A549 (cell line): ENCODE results near the gene FHIT. TPM values are rescaled to one million over a fixed set of nuclear protein-coding genes. Genes with fewer than 3 reads are reported as not detected.
"Not testable (repeated sequence)": the region's sequence is repeated elsewhere in the genome, so short reads cannot be mapped to it uniquely, and the experiment has no call there.

ENCODE experiments used
- ATAC-seq, 2 experiments: fragments of 200-7000 bp in 1 of 2; fragments of >200 bp in 1 of 2; cut with Nextera tagmentation in 1 of 2; cut with Tn5 transposase in 1 of 2; 3 replicates each; pipeline versions ENCODE4 v1.8.0 to v1.9.1; 2018 to 2020; ENCODE audit warnings: mild to moderate bottlenecking in 1 of 2, moderate library complexity in 1 of 2
- CTCF ChIA-PET: fragments of 300-600 bp; sonication (Branson Sonifier 250); formaldehyde crosslinking; extraction: SDS; loops from one replicate; lab custom pipeline; 2021; ENCODE audit warnings: antibody characterized with exemption, inconsistent platforms; lab: Yijun Ruan, JAX
- POLR2A ChIA-PET: fragments of 350-600 bp; formaldehyde crosslinking; extraction: SDS; loops from one replicate; lab custom pipeline; 2021; ENCODE audit warnings: antibody characterized with exemption, inconsistent platforms; lab: Yijun Ruan, JAX
- DNase-seq, 2 experiments: peaks; one replicate each; pipeline versions ENCODE4 v3.0.0 to v3.0.0-alpha.2; 2011 to 2016; ENCODE audit warnings: low read depth in 1 of 2, low spot score in 1 of 2
- FAIRE-seq: peaks from 2 replicates; lab custom pipeline; 2011; peaks lifted over from hg19 to GRCh38; lab: Jason Lieb, UNC
- H3K27ac ChIP-seq, 2 experiments: fragments of >200 bp; sonication (Bioruptor Twin); formaldehyde crosslinking; 3 replicates each; pipeline ENCODE4 v1.5.1; 2016 to 2017
- H3K4me1 ChIP-seq: fragments of >200 bp; sonication (Bioruptor Twin); formaldehyde crosslinking; 3 replicates; pipeline ENCODE4 v1.6.1; 2016
- H3K4me2 ChIP-seq: fragments of >200 bp; sonication (Bioruptor Twin); formaldehyde crosslinking; 3 replicates; pipeline ENCODE4 v1.6.1; 2016
- H3K4me3 ChIP-seq: fragments of >200 bp; sonication (Bioruptor Twin); formaldehyde crosslinking; 3 replicates; pipeline ENCODE4 v1.5.1; 2016
- H3K9me3 ChIP-seq: fragments of >200 bp; sonication (Bioruptor Twin); formaldehyde crosslinking; 3 replicates; pipeline ENCODE4 v1.6.1; 2016
- CBX8 ChIP-seq: fragments of 200-600 bp; sonication (generic); IDR thresholded peaks from 2 replicates; pipeline ENCODE4 v1.6.1; 2016
- CHD4 ChIP-seq: fragments of 200-600 bp; sonication (generic); IDR thresholded peaks from 2 replicates; pipeline ENCODE4 v1.6.1; 2016; ENCODE audit warnings: antibody characterized with exemption, mild to moderate bottlenecking, borderline replicate concordance
- CTCF ChIP-seq: fragments of >200 bp; sonication (Bioruptor Twin); formaldehyde crosslinking; IDR thresholded peaks from 3 replicates; pipeline ENCODE4 v1.5.1; 2016
- EP300 ChIP-seq, 2 experiments: fragments of >200 bp; sonication (Bioruptor Twin); formaldehyde crosslinking; IDR thresholded peaks; 2 replicates in 1 of 2; 3 replicates in 1 of 2; pipeline ENCODE4 v1.6.1; 2016 to 2017
- FOSB ChIP-seq: fragments of 250-450 bp; sonication (Bioruptor Pico); IDR thresholded peaks from 2 replicates; pipeline ENCODE4 v1.5.0; 2020; ENCODE audit warnings: mild to moderate bottlenecking, moderate library complexity
- HEYL ChIP-seq: fragments of 250-450 bp; sonication (Bioruptor Pico); IDR thresholded peaks from 2 replicates; pipeline ENCODE4 v1.8.0; 2021; ENCODE audit warnings: mild to moderate bottlenecking, moderate library complexity
- HOXA7 ChIP-seq: fragments of 250-450 bp; sonication (Bioruptor Pico); IDR thresholded peaks from 2 replicates; pipeline ENCODE4 v1.5.0; 2020; ENCODE audit warnings: mild to moderate bottlenecking, moderate library complexity
- HOXB13 ChIP-seq: fragments of 250-450 bp; sonication (Bioruptor Pico); IDR thresholded peaks from 2 replicates; pipeline ENCODE4 v1.5.0; 2020; ENCODE audit warnings: low read depth, mild to moderate bottlenecking, moderate library complexity
- HOXB5 ChIP-seq: fragments of 250-450 bp; sonication (Bioruptor Pico); IDR thresholded peaks from 2 replicates; pipeline ENCODE4 v1.5.0; 2020; ENCODE audit warnings: mild to moderate bottlenecking, moderate library complexity
- KDM1A ChIP-seq: fragments of 200-600 bp; sonication (generic); IDR thresholded peaks from 2 replicates; pipeline ENCODE4 v1.6.1; 2016; ENCODE audit warnings: low read depth, mild to moderate bottlenecking
- MAFK ChIP-seq: fragments of 450-650 bp; IDR thresholded peaks from 2 replicates; pipeline ENCODE4 v1.6.1; 2014; ENCODE audit not compliant: partially characterized antibody
- MAZ ChIP-seq: fragments of 150-350 bp; IDR thresholded peaks from 2 replicates; pipeline ENCODE4 v1.6.1; 2014; ENCODE audit warnings: antibody characterized with exemption, low read depth, low read length, borderline replicate concordance
- NFE2L2 ChIP-seq: fragments of 150-350 bp; conservative IDR thresholded peaks from 2 replicates; pipeline ENCODE4 v1.6.1; 2014; ENCODE audit warnings: low read length
- NPAS2 ChIP-seq: fragments of 250-450 bp; sonication (Bioruptor Pico); IDR thresholded peaks from 2 replicates; pipeline ENCODE4 v1.8.0; 2022; ENCODE audit warnings: mild to moderate bottlenecking, moderate library complexity, borderline replicate concordance
- PHF8 ChIP-seq: fragments of 200-600 bp; sonication (generic); IDR thresholded peaks from 2 replicates; pipeline ENCODE4 v1.6.1; 2016; ENCODE audit warnings: low read depth, mild to moderate bottlenecking, antibody characterized with exemption, moderate library complexity, borderline replicate concordance
- POLR2AphosphoS2 ChIP-seq: conservative IDR thresholded peaks from 2 replicates; pipeline ENCODE4 v1.6.1; 2012; ENCODE audit warnings: low read length, improper control_type of control experiment, inconsistent platforms
- RAD21 ChIP-seq, 2 experiments: fragments of >200 bp in 1 of 2; sonication (Bioruptor Twin) in 1 of 2; formaldehyde crosslinking in 1 of 2; IDR thresholded peaks in 1 of 2; conservative IDR thresholded peaks in 1 of 2; 2 replicates in 1 of 2; 3 replicates in 1 of 2; pipeline ENCODE4 v1.6.1; 2012 to 2018; ENCODE audit warnings: inconsistent platforms in 1 of 2
- RCOR1 ChIP-seq: fragments of 150-350 bp; IDR thresholded peaks from 2 replicates; pipeline ENCODE4 v1.6.1; 2014; ENCODE audit warnings: antibody characterized with exemption, low read length, low read depth
- REST ChIP-seq: fragments of 200-600 bp; sonication (generic); IDR thresholded peaks from 2 replicates; pipeline ENCODE4 v1.6.1; 2016; ENCODE audit warnings: antibody characterized with exemption, mild to moderate bottlenecking, moderate library complexity
- RFX5 ChIP-seq: fragments of 450-650 bp; IDR thresholded peaks from 2 replicates; pipeline ENCODE4 v1.7.1; 2014; ENCODE audit warnings: antibody characterized with exemption, mild to moderate bottlenecking, moderate library complexity
- RNF2 ChIP-seq: fragments of 200-600 bp; sonication (generic); IDR thresholded peaks from 2 replicates; pipeline ENCODE4 v1.6.1; 2016; ENCODE audit warnings: low read depth, mild to moderate bottlenecking, antibody characterized with exemption, moderate library complexity, borderline replicate concordance
- TP53 ChIP-seq: fragments of 250-450 bp; sonication (Bioruptor Pico); IDR thresholded peaks from 2 replicates; pipeline ENCODE4 v1.5.0; 2021; ENCODE audit warnings: mild to moderate bottlenecking, moderate library complexity
- ZNF302 ChIP-seq: fragments of 250-450 bp; sonication (Bioruptor Pico); IDR thresholded peaks from 2 replicates; pipeline ENCODE4 v1.9.0; 2021; ENCODE audit warnings: inconsistent platforms, mild to moderate bottlenecking, moderate library complexity
- WGBS: methylation state at CpG from one replicate; pipeline ENCODE4 v1.1.6; 2017; ENCODE audit errors: missing lambda C conversion rate; 5-methylcytosine and 5-hydroxymethylcytosine counted together
- polyA plus RNA-seq, 4 experiments: library from polyadenylated mRNA; depleted of rRNA in 3 of 4; stranded (reverse); fragments of >200 nt; fragmentation: RNase III in 1 of 4; extraction: RNeasy Plus Mini Kit Qiagen cat#74134 plus additional on column Dnase treatment in 1 of 4; gene quantifications; 2 replicates in 3 of 4; 3 replicates in 1 of 4; pipeline ENCODE4 v1.2.3, GENCODE V29; 2011 to 2017
- TF ChIP-seq, protein P1 (sequence below): fragments of >200 bp; sonication (Bioruptor Twin); formaldehyde crosslinking; IDR thresholded peaks from 3 replicates; pipeline ENCODE4 v1.6.1; 2016
- TF ChIP-seq, protein P2 (sequence below): IDR thresholded peaks from 2 replicates; pipeline ENCODE4 v1.6.1; 2012

The FHIT gene
- polyA plus RNA-seq, 2 of the 4 experiments (the other 2 are of a cell fraction) = 0.76 to 0.92 TPM

DNA sequence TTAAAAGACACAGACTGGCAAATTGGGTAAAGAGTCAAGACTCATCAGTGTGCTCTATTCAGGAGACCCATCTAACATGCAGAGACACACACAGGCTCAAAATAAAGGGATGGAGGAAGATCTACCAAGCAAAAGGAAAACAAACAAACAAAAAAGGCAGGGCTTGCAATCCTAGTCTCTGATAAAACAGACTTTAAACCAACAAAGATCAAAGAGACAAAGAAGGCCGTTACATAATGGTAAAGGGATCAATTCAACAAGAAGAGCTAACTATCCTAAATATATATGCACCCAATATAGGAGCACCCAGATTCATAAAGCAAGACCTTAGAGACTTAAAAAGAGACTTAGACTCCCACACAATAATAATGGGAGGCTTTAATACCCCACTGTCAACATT, 206.1 kb downstream of the FHIT start:
- H3K4me1 ChIP-seq, H3K27ac ChIP-seq, H3K4me3 ChIP-seq, POLR2A ChIA-PET, H3K4me2 ChIP-seq, H3K9me3 ChIP-seq, DNase-seq, FAIRE-seq, CTCF ChIA-PET, ATAC-seq: not testable (repeated sequence)
- 0% methylated on average over 1 of the region's 1 CpG for WGBS

DNA sequence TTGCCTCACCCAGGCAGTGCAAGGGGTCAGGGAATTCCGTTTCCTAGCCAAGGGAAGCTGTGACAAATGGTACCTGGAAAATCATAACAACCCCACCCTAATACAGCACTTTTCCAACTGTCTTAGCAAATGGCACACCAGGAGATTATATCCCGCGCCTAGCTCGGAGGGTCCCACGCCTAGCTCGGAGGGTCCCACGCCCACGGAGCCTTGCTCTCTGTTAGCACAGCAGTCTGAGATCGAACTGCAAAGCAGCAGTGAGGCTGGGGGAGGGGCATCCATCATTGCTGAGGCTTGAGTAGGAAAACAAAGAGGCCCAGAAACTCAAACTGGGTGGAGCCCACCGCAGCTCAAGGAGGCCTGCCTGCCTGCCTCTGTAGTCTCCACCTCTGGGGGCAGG, 208.1 kb downstream of the FHIT start:
- no peak for ATAC-seq
- H3K27ac ChIP-seq = no peak overlapping the region
- no peak for FAIRE-seq
- no peak for TF ChIP-seq NFE2L2
- TF ChIP-seq PHF8 = no peak
- TF ChIP-seq KDM1A = no peak
- TF ChIP-seq RCOR1 = no peak
- no peak for TF ChIP-seq HOXB5 (CRISPR knock-in tag)
- TF ChIP-seq TP53 (CRISPR knock-in tag) = no peak
- no peak for TF ChIP-seq RNF2
- TF ChIP-seq HEYL (CRISPR knock-in tag) = no peak
- no peak for TF ChIP-seq MAZ
- TF ChIP-seq EP300 (IDR thresholded peaks at IDR 0.05) = no peak
- H3K4me1 ChIP-seq = no peaks in the 10 kb centered on the region
- ChIA-PET CTCF (interaction anchor here (1.6 kb wide), 1 partner anchor 14 kb away, joined by 3 read pairs; no protein-coding TSS in a partner anchor), POLR2A (no interaction called here)
- no peak overlapping the region for H3K4me2 ChIP-seq
- no peak for DNase-seq
- 42% methylated on average over 5 of the region's 10 CpGs for WGBS
- H3K4me3 ChIP-seq = no peak overlapping the region
- no peaks in the 10 kb centered on the region; the same call in 2 of the 3 replicates for H3K9me3 ChIP-seq

GRCh38 chr3:61040618-61041017, 210.6 kb downstream of the FHIT start:
- FAIRE-seq (no peak), ATAC-seq (no peak)
- no peak overlapping the region for H3K4me2 ChIP-seq
- H3K4me1 ChIP-seq = no peaks in the 10 kb centered on the region
- CTCF ChIA-PET = no interaction called here
- POLR2A ChIA-PET = no interaction called here
- no peak overlapping the region for H3K4me3 ChIP-seq
- no peaks in the 10 kb centered on the region; the same call in 2 of the 3 replicates for H3K9me3 ChIP-seq
- TF ChIP-seq MAFK (no peak), FOSB (CRISPR knock-in tag) (no peak), CTCF (no peak), ZNF302 (CRISPR knock-in tag) (no peak), RFX5 (no peak), REST (no peak), PHF8 (no peak), HOXB13 (CRISPR knock-in tag) (no peak), HOXA7 (CRISPR knock-in tag) (no peak), NPAS2 (CRISPR knock-in tag) (no peak), CHD4 (no peak), RCOR1 (no peak), CBX8 (no peak), RAD21 (conservative IDR thresholded peaks at IDR 0.05 in 1 of 2, IDR thresholded peaks at IDR 0.05 in 1 of 2) (no peak), POLR2AphosphoS2 (no peak)
- TF ChIP-seq, protein P1, sequence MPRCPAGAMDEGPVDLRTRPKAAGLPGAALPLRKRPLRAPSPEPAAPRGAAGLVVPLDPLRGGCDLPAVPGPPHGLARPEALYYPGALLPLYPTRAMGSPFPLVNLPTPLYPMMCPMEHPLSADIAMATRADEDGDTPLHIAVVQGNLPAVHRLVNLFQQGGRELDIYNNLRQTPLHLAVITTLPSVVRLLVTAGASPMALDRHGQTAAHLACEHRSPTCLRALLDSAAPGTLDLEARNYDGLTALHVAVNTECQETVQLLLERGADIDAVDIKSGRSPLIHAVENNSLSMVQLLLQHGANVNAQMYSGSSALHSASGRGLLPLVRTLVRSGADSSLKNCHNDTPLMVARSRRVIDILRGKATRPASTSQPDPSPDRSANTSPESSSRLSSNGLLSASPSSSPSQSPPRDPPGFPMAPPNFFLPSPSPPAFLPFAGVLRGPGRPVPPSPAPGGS = no peak
- TF ChIP-seq, protein P2, sequence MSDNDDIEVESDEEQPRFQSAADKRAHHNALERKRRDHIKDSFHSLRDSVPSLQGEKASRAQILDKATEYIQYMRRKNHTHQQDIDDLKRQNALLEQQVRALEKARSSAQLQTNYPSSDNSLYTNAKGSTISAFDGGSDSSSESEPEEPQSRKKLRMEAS = no peak
- TF ChIP-seq, all 56 proteins: peak for 0
- H3K27ac ChIP-seq = no peak overlapping the region
- no peak for DNase-seq
- WGBS = 10% methylated on average over 2 of the region's 2 CpGs
